ENCODE measurements around the gene IQGAP2.

Gene IQGAP2

GRCh38 chr5:76592692-76593091, 189.6 kb downstream of the IQGAP2 start:
- Histone ChIP-seq H3K27me3 (ENCODE audit: insufficient read depth, low read length) (no peaks in the 10 kb centered on the region), H3K23ac (ENCODE audit: low read length) (no peak overlapping the region), H3K27ac (ENCODE audit: low read depth, low read length) (no peak overlapping the region), H4K91ac (ENCODE audit: low read depth, low read length) (no peak overlapping the region), H2AK5ac (ENCODE audit: low read length) (no peak overlapping the region), H2BK120ac (ENCODE audit: insufficient read depth, low read length, poor library complexity) (no peak overlapping the region), H3K9ac (ENCODE audit: low read length) (no peak overlapping the region), H2BK12ac (ENCODE audit: low read length) (no peak overlapping the region), H2BK5ac (ENCODE audit: low read depth, low read length, poor library complexity) (no peak overlapping the region), H3K9me3 (ENCODE audit: insufficient read depth, low read depth, low read length) (no peaks in the 10 kb centered on the region), H3K4me2 (ENCODE audit: low read length) (no peak overlapping the region), H4K12ac (ENCODE audit: low read depth, low read length) (no peak overlapping the region), H4K8ac (ENCODE audit: low read depth, low read length) (no peak overlapping the region), H3K79me1 (ENCODE audit: low read length) (no peaks in the 10 kb centered on the region), H3K14ac (ENCODE audit: low read length) (no peak overlapping the region), H3K4me3 (ENCODE audit: low read depth, low read length) (no peak overlapping the region), H3K18ac (ENCODE audit: low read length) (no peak overlapping the region), H3K4me1 (ENCODE audit: control insufficient read depth in 1 of 2, insufficient read depth in 2 of 2, low read length in 2 of 2) (no peaks in the 10 kb centered on the region), H3K4ac (ENCODE audit: low read depth, low read length) (no peak overlapping the region), H3K36me3 (ENCODE audit: control insufficient read depth in 1 of 2, insufficient read depth in 2 of 2, low read length in 2 of 2) (no peaks in the 10 kb centered on the region), H2AFZ (ENCODE audit: insufficient read depth, low read length, poor library complexity) (no peak overlapping the region), H3K79me2 (ENCODE audit: control insufficient read depth, insufficient read depth, low read length, poor library complexity) (no peaks in the 10 kb centered on the region)
- no CpG with 5 or more reads among the region's 3 CpGs for WGBS (ENCODE audit: extremely low coverage, insufficient coverage, insufficient read length)
- DNase-seq = no peak

- Histone ChIP-seq H2BK5ac (ENCODE audit: low read depth, low read length, poor library complexity) (no peak overlapping the region), H3K4me1 (ENCODE audit: control insufficient read depth in 1 of 2, insufficient read depth in 2 of 2, low read length in 2 of 2) (no peaks in the 10 kb centered on the region), H4K91ac (ENCODE audit: low read depth, low read length) (no peak overlapping the region), H3K18ac (ENCODE audit: low read length) (no peak overlapping the region), H4K8ac (ENCODE audit: low read depth, low read length) (no peak overlapping the region), H3K27ac (ENCODE audit: low read depth, low read length) (no peak overlapping the region), H3K4me2 (ENCODE audit: low read length) (no peak overlapping the region), H2BK12ac (ENCODE audit: low read length) (no peak overlapping the region), H3K14ac (ENCODE audit: low read length) (no peak overlapping the region), H3K4me3 (ENCODE audit: low read depth, low read length) (no peak overlapping the region), H3K27me3 (ENCODE audit: insufficient read depth, low read length) (no peaks in the 10 kb centered on the region), H3K9me3 (ENCODE audit: insufficient read depth, low read depth, low read length) (no peaks in the 10 kb centered on the region), H3K79me1 (ENCODE audit: low read length) (no peaks in the 10 kb centered on the region), H2BK120ac (ENCODE audit: insufficient read depth, low read length, poor library complexity) (no peak overlapping the region), H3K79me2 (ENCODE audit: control insufficient read depth, insufficient read depth, low read length, poor library complexity) (no peaks in the 10 kb centered on the region), H2AFZ (ENCODE audit: insufficient read depth, low read length, poor library complexity) (no peak overlapping the region), H3K23ac (ENCODE audit: low read length) (no peak overlapping the region), H3K36me3 (ENCODE audit: control insufficient read depth in 1 of 2, insufficient read depth in 2 of 2, low read length in 2 of 2) (no peaks in the 10 kb centered on the region), H2AK5ac (ENCODE audit: low read length) (no peak overlapping the region), H3K9ac (ENCODE audit: low read length) (no peak overlapping the region), H3K4ac (ENCODE audit: low read depth, low read length) (no peak overlapping the region), H4K12ac (ENCODE audit: low read depth, low read length) (no peak overlapping the region)
- DNase-seq = no peak
- WGBS (ENCODE audit: extremely low coverage, insufficient coverage, insufficient read length) = no CpG with 5 or more reads among the region's 4 CpGs
Observed at GRCh38 chr5:76594107-76594506, 191.0 kb downstream of the IQGAP2 start.

GRCh38 chr5:76595755-76596481, 192.8 kb downstream of the IQGAP2 start:
- H4K12ac ChIP-seq (ENCODE audit: low read depth, low read length) = no peak overlapping the region

DNA sequence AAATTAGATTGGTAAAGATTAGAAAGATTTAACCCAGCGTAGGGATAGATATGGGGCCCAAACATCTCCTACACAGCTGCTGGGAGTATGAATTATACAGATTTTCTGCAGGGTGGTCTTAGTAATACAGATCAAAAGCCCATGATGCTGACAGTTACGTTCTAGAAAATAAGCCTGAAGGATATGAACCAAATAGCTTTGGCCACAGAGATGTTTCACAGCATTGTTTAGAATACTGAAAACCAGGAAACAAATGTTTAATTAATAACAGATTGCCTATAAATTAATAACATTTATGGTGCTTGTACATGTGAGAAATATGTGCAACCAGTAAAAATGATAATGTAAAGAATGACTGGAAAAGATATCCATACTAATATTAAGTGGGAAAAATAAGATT, 195.4 kb downstream of the IQGAP2 start:
- H2BK5ac ChIP-seq (ENCODE audit: low read depth, low read length, poor library complexity) = no peak overlapping the region
- no peak overlapping the region for H4K12ac ChIP-seq (ENCODE audit: low read depth, low read length)
- H2BK120ac ChIP-seq (ENCODE audit: insufficient read depth, low read length, poor library complexity) = no peak overlapping the region
- no CpG with 5 or more reads among the region's 2 CpGs for WGBS (ENCODE audit: extremely low coverage, insufficient coverage, insufficient read length)
- H3K23ac ChIP-seq (ENCODE audit: low read length) = no peak overlapping the region
- H3K4me3 ChIP-seq (ENCODE audit: low read depth, low read length) = no peak overlapping the region
- no peak overlapping the region for H4K91ac ChIP-seq (ENCODE audit: low read depth, low read length)
- H3K9me3 ChIP-seq (ENCODE audit: insufficient read depth, low read depth, low read length) = no peaks in the 10 kb centered on the region
- H3K36me3 ChIP-seq (ENCODE audit: control insufficient read depth in 1 of 2, insufficient read depth in 2 of 2, low read length in 2 of 2) = no peaks in the 10 kb centered on the region
- no peaks in the 10 kb centered on the region for H3K27me3 ChIP-seq (ENCODE audit: insufficient read depth, low read length)
- H3K4ac ChIP-seq (ENCODE audit: low read depth, low read length) = no peak overlapping the region
- no peak overlapping the region for H2BK12ac ChIP-seq (ENCODE audit: low read length)
- H3K79me2 ChIP-seq (ENCODE audit: control insufficient read depth, insufficient read depth, low read length, poor library complexity) = no peaks in the 10 kb centered on the region
- H3K4me1 ChIP-seq (ENCODE audit: control insufficient read depth in 1 of 2, insufficient read depth in 2 of 2, low read length in 2 of 2) = no peaks in the 10 kb centered on the region
- H3K27ac ChIP-seq (ENCODE audit: low read depth, low read length) = no peak overlapping the region
- no peak overlapping the region for H3K18ac ChIP-seq (ENCODE audit: low read length)
- H3K9ac ChIP-seq (ENCODE audit: low read length) = no peak overlapping the region
- DNase-seq = no peak
- no peak overlapping the region for H2AFZ ChIP-seq (ENCODE audit: insufficient read depth, low read length, poor library complexity)
- H3K4me2 ChIP-seq (ENCODE audit: low read length) = no peak overlapping the region
- no peak overlapping the region for H4K8ac ChIP-seq (ENCODE audit: low read depth, low read length)
- H2AK5ac ChIP-seq (ENCODE audit: low read length) = no peak overlapping the region
- no peaks in the 10 kb centered on the region for H3K79me1 ChIP-seq (ENCODE audit: low read length)
- no peak overlapping the region for H3K14ac ChIP-seq (ENCODE audit: low read length)

More at GRCh38 chr5:76595755-76596481, 192.8 kb downstream of the IQGAP2 start:
- no peak overlapping the region for H4K8ac ChIP-seq (ENCODE audit: low read depth, low read length)
- no peak overlapping the region for H3K18ac ChIP-seq (ENCODE audit: low read length)
- no peak overlapping the region for H2BK12ac ChIP-seq (ENCODE audit: low read length)
- H3K4me1 ChIP-seq (ENCODE audit: control insufficient read depth in 1 of 2, insufficient read depth in 2 of 2, low read length in 2 of 2) = no peaks in the 10 kb centered on the region
- no peak overlapping the region for H3K4me3 ChIP-seq (ENCODE audit: low read depth, low read length)
- no peak overlapping the region for H3K14ac ChIP-seq (ENCODE audit: low read length)
- H3K23ac ChIP-seq (ENCODE audit: low read length) = no peak overlapping the region
- no peak overlapping the region for H3K27ac ChIP-seq (ENCODE audit: low read depth, low read length)
- no peaks in the 10 kb centered on the region for H3K9me3 ChIP-seq (ENCODE audit: insufficient read depth, low read depth, low read length)
- H3K4ac ChIP-seq (ENCODE audit: low read depth, low read length) = no peak overlapping the region
- no peak for DNase-seq
- H3K4me2 ChIP-seq (ENCODE audit: low read length) = no peak overlapping the region
- H2AFZ ChIP-seq (ENCODE audit: insufficient read depth, low read length, poor library complexity) = no peak overlapping the region
- no peak overlapping the region for H2BK5ac ChIP-seq (ENCODE audit: low read depth, low read length, poor library complexity)
- H2BK120ac ChIP-seq (ENCODE audit: insufficient read depth, low read length, poor library complexity) = no peak overlapping the region
- H4K91ac ChIP-seq (ENCODE audit: low read depth, low read length) = no peak overlapping the region
- no peak overlapping the region for H2AK5ac ChIP-seq (ENCODE audit: low read length)
- H3K79me1 ChIP-seq (ENCODE audit: low read length) = no peaks in the 10 kb centered on the region
- H3K27me3 ChIP-seq (ENCODE audit: insufficient read depth, low read length) = no peaks in the 10 kb centered on the region
- H3K79me2 ChIP-seq (ENCODE audit: control insufficient read depth, insufficient read depth, low read length, poor library complexity) = no peaks in the 10 kb centered on the region
- no CpG with 5 or more reads among the region's 3 CpGs for WGBS (ENCODE audit: extremely low coverage, insufficient coverage, insufficient read length)
- H3K36me3 ChIP-seq (ENCODE audit: control insufficient read depth in 1 of 2, insufficient read depth in 2 of 2, low read length in 2 of 2) = no peaks in the 10 kb centered on the region
- H3K9ac ChIP-seq (ENCODE audit: low read length) = no peak overlapping the region

Measured in trophoblast cell (in vitro differentiated cells and primary cell).